ENCODE results near the gene MAD2L2. TPM values are rescaled to one million over a fixed set of nuclear protein-coding genes. Genes with fewer than 3 reads are reported as not detected.

Gene MAD2L2
- total and polyA plus RNA-seq, 9 of the 15 experiments (the other 6 are each of a cell fraction or from before 2014, with no cell fraction given) = 12.4 to 286 (median 143) TPM

DNA sequence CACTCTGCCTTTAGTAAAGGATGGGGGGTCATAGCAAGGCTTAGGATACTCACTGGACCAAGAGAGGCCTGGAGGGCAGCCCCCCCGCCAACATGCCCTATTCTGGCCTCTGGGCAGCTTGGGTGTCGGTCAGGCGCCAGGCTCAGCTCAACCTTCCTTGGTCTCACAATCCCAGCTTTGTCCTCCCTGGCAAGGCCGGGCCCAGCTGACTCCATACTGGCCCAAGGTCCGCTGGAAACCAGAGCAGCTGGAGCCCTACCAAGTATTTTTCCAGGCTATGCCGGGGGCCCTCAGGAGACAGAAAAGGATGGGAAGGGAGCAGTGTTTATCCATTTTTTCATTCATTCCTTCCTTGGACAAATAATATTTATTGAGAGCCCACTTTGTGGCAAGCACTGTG lies 32.9 kb downstream of the MAD2L2 start:
- no peaks in the 10 kb centered on the region; a peak in 1 of 5 replicates for H3K27me3 ChIP-seq (ENCODE audit: control insufficient read depth in 2 of 2, insufficient read depth in 2 of 2, low read length in 2 of 2)
- H4K20me1 ChIP-seq (replicated peaks; ENCODE audit: control insufficient read depth, insufficient read depth, low read length) = no peaks in the 10 kb centered on the region; the same call in 1 of the 2 replicates
- 0 out of 2 replicates have a peak overlapping the region, but pooled peaks have one; percentile 92 for H2AFZ ChIP-seq (ENCODE audit: low read depth, low read length)
- H3K9me3 ChIP-seq (replicated peaks; ENCODE audit: control insufficient read depth, insufficient read depth, low read depth, low read length) = no peaks in the 10 kb centered on the region
- H3K4me2 ChIP-seq (ENCODE audit: insufficient read depth, low read length) = peak overlapping the region; percentile 76; the same call in 1 of the 2 replicates
- CTCF ChIA-PET (ENCODE audit: low intra/inter-chr PET ratio) = interaction anchor here (3.3 kb wide), 1 partner anchor 73 kb away, joined by 52 read pairs; no protein-coding TSS in a partner anchor
- H3K9ac ChIP-seq (ENCODE audit: insufficient read depth in 1 of 2, low read depth in 2 of 2, low read length in 2 of 2) = peak overlapping the region in 1 of 2 experiments; percentile 86; a peak in 2 of 4 replicates
- H3K36me3 ChIP-seq (ENCODE audit: control insufficient read depth, insufficient read depth, low read length) = no peaks in the 10 kb centered on the region
- no peak overlapping the region for H3K27ac ChIP-seq (ENCODE audit: extremely low read depth, low read depth, low read length)
- no peaks in the 10 kb centered on the region for H3K9me1 ChIP-seq (ENCODE audit: control insufficient read depth, insufficient read depth, low read length)
- H3K4me1 ChIP-seq (replicated peaks in 1 of 2; ENCODE audit: control insufficient read depth in 2 of 2, insufficient read depth in 2 of 2, low read length in 2 of 2) = peaks cover 15 to 42% of the 10 kb centered on the region in 2 experiments; a peak in 4 of 5 replicates
- 72% methylated on average over 6 of the region's 6 CpGs for WGBS (ENCODE audit: insufficient coverage, low coverage, missing lambda C conversion rate)
- intact Hi-C loops (cut with micrococcal nuclease) = no loop called here
- in situ Hi-C loops (cut with MboI) = no loop called here
- no peak overlapping the region for H3K4me3 ChIP-seq
- TF ChIP-seq, protein P1, sequence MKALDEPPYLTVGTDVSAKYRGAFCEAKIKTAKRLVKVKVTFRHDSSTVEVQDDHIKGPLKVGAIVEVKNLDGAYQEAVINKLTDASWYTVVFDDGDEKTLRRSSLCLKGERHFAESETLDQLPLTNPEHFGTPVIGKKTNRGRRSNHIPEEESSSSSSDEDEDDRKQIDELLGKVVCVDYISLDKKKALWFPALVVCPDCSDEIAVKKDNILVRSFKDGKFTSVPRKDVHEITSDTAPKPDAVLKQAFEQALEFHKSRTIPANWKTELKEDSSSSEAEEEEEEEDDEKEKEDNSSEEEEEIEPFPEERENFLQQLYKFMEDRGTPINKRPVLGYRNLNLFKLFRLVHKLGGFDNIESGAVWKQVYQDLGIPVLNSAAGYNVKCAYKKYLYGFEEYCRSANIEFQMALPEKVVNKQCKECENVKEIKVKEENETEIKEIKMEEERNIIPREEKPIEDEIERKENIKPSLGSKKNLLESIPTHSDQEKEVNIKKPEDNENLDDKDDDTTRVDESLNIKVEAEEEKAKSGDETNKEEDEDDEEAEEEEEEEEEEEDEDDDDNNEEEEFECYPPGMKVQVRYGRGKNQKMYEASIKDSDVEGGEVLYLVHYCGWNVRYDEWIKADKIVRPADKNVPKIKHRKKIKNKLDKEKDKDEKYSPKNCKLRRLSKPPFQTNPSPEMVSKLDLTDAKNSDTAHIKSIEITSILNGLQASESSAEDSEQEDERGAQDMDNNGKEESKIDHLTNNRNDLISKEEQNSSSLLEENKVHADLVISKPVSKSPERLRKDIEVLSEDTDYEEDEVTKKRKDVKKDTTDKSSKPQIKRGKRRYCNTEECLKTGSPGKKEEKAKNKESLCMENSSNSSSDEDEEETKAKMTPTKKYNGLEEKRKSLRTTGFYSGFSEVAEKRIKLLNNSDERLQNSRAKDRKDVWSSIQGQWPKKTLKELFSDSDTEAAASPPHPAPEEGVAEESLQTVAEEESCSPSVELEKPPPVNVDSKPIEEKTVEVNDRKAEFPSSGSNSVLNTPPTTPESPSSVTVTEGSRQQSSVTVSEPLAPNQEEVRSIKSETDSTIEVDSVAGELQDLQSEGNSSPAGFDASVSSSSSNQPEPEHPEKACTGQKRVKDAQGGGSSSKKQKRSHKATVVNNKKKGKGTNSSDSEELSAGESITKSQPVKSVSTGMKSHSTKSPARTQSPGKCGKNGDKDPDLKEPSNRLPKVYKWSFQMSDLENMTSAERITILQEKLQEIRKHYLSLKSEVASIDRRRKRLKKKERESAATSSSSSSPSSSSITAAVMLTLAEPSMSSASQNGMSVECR (CRISPR knock-in tag; IDR thresholded peaks at IDR 0.05) = no peak
- TF ChIP-seq, protein P2, sequence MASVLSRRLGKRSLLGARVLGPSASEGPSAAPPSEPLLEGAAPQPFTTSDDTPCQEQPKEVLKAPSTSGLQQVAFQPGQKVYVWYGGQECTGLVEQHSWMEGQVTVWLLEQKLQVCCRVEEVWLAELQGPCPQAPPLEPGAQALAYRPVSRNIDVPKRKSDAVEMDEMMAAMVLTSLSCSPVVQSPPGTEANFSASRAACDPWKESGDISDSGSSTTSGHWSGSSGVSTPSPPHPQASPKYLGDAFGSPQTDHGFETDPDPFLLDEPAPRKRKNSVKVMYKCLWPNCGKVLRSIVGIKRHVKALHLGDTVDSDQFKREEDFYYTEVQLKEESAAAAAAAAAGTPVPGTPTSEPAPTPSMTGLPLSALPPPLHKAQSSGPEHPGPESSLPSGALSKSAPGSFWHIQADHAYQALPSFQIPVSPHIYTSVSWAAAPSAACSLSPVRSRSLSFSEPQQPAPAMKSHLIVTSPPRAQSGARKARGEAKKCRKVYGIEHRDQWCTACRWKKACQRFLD (CRISPR knock-in tag; IDR thresholded peaks at IDR 0.05) = no peak
- DNase-seq (ENCODE audit: extremely low read depth in 1 of 4, low spot score in 3 of 4) (no peak), ATAC-seq (no peak), FAIRE-seq (no peak)
- BruUV-seq (replicated peaks) = no TSS peak
- POLR2A ChIA-PET = interaction anchor here (0.5 to 1.1 kb wide), 10 partner anchors 10 to 610 kb away, joined by 3 to 5 read pairs (median 3); no protein-coding TSS in a partner anchor
- no peaks in the 10 kb centered on the region for H3K79me2 ChIP-seq (ENCODE audit: control insufficient read depth, insufficient read depth, low read length)
